AG09319 (cell line): Measurements from ENCODE around the gene PRRG4.

Experiments
- DNase-seq: peaks from one replicate; pipeline ENCODE4 v3.0.0-alpha.2; 2010; ENCODE audit warnings: low read depth; ENCODE audit errors: extremely low read depth
- CTCF ChIP-seq: IDR thresholded peaks from 2 replicates; pipeline ENCODE4 v1.5.1; 2011; ENCODE audit warnings: low read depth, mild to moderate bottlenecking, inconsistent platforms, low read length, moderate library complexity

PRRG4 gene

GRCh38 chr11:32899438-32899837 is 69.7 kb downstream of the PRRG4 start:
- TF ChIP-seq CTCF = no peak
- DNase-seq = no peak

- no peak for DNase-seq
- TF ChIP-seq CTCF = no peak
Observed at GRCh38 chr11:32902089-32902665, 72.5 kb downstream of the PRRG4 start.

DNA sequence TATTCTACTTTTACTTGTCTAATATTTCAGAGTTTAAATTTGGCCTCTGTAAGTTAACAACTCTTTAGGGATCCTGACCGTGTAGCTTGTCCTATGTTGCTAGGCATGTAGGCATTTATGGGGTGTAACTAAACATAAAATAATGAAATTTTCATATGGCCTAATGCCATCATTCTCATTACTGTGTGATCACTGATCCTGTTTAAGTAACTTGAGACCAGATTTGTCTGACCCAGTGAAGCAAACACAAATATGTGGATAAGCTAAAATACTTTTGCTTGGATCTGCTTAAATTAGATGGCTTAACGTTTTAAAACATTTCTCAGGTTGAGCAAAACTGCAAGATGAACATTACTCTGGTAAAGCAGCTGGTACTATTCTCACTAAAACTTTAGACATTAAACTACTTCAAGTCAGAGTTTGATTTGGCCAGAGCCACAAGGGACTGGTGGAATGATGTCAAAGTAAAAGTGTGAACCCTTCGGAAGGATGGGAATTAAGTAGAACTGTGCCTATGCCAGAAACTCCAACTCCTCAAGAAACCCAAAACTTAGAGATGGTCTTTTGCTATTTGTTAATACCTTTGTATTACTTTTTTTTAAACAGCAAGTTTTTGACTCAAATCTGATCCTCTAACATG is 75.4 kb downstream of the PRRG4 start:
- no peak for DNase-seq
- no peak for TF ChIP-seq CTCF
